Endothelial cell of umbilical vein (primary cell): ENCODE results near the gene DOCK1.

Experiments used
- EZH2 ChIP-seq: IDR thresholded peaks from 2 replicates; pipeline ENCODE4 v1.6.1; 2012; ENCODE audit warnings: borderline replicate concordance, low read depth, mild to moderate bottlenecking, moderate library complexity, low read length, inconsistent platforms; ENCODE audit not compliant: severe bottlenecking
- FOS ChIP-seq: IDR thresholded peaks from 2 replicates; pipeline ENCODE4 v1.6.1; 2011; ENCODE audit warnings: mild to moderate bottlenecking, low read length, moderate library complexity, borderline replicate concordance; ENCODE audit not compliant: insufficient read depth
- GATA2 ChIP-seq: IDR thresholded peaks from 2 replicates; pipeline ENCODE4 v1.7.0; 2011; ENCODE audit warnings: low read depth, mild to moderate bottlenecking, moderate library complexity, mixed read lengths, low read length; ENCODE audit not compliant: insufficient read length, insufficient read depth
- JUN ChIP-seq: IDR thresholded peaks from 2 replicates; pipeline ENCODE4 v1.6.1; 2011; ENCODE audit warnings: borderline replicate concordance, low read depth; ENCODE audit not compliant: insufficient read length, insufficient read depth
- MYC ChIP-seq: IDR thresholded peaks from one replicate; pipeline ENCODE4 v1.6.1; 2011; ENCODE audit warnings: mild to moderate bottlenecking, low read depth, low read length
- POLR2A ChIP-seq: IDR thresholded peaks from 2 replicates; pipeline ENCODE4 v1.6.1; 2012; ENCODE audit warnings: low read depth, mild to moderate bottlenecking, control low read depth, low read length
- POLR2AphosphoS5 ChIP-seq: IDR thresholded peaks from 2 replicates; pipeline ENCODE4 v1.6.1; 2012; ENCODE audit warnings: low read depth, mild to moderate bottlenecking, control low read depth, low read length, moderate library complexity; ENCODE audit not compliant: insufficient read depth
- TF ChIP-seq, protein P1 (sequence below), 2 donors: IDR thresholded peaks; 1 replicate in 1 of 2; 2 replicates in 1 of 2; pipeline ENCODE4 v1.5.1; 2011; ENCODE audit warnings: low read length in 2 of 2, mild to moderate bottlenecking in 2 of 2, moderate library complexity in 2 of 2, control low read depth in 1 of 2, inconsistent platforms in 1 of 2, low read depth in 1 of 2; ENCODE audit not compliant: insufficient read depth in 1 of 2; ENCODE audit errors: extremely low read depth in 1 of 2
- TF ChIP-seq, protein P2 (sequence below): IDR thresholded peaks from 2 replicates; pipeline ENCODE4 v1.6.1; 2011; ENCODE audit not compliant: insufficient read depth, insufficient read length

DNA sequence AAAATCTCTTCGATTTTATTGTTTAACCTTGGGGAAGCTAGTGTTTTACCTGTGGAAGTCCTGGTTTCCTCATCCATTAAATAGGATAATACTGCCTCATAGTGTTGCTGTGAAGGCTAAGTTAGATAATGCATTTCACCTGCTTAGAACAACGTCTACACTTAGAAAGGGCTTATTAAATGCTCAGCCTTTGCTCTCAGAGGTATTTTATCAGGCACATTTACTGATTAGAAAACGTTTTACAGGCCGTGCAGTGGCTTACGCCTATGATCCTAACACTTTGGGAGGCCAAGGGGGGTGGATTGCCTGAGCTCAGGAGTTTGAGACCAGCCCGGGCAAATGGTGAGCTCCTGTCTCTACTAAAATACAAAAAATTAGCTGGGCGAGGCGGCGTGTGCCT, 146.8 kb downstream of the DOCK1 start:
- TF ChIP-seq, protein P1, sequence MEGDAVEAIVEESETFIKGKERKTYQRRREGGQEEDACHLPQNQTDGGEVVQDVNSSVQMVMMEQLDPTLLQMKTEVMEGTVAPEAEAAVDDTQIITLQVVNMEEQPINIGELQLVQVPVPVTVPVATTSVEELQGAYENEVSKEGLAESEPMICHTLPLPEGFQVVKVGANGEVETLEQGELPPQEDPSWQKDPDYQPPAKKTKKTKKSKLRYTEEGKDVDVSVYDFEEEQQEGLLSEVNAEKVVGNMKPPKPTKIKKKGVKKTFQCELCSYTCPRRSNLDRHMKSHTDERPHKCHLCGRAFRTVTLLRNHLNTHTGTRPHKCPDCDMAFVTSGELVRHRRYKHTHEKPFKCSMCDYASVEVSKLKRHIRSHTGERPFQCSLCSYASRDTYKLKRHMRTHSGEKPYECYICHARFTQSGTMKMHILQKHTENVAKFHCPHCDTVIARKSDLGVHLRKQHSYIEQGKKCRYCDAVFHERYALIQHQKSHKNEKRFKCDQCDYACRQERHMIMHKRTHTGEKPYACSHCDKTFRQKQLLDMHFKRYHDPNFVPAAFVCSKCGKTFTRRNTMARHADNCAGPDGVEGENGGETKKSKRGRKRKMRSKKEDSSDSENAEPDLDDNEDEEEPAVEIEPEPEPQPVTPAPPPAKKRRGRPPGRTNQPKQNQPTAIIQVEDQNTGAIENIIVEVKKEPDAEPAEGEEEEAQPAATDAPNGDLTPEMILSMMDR (IDR thresholded peaks at IDR 0.05; ENCODE audit: extremely low read depth in 1 of 2, insufficient read depth in 1 of 2, low read depth in 1 of 2, low read length in 2 of 2): no peak
- TF ChIP-seq POLR2A (no peak), POLR2AphosphoS5 (no peak), EZH2 (no peak), MYC (no peak), JUN (no peak), FOS (no peak), GATA2 (no peak)
- TF ChIP-seq, protein P2, sequence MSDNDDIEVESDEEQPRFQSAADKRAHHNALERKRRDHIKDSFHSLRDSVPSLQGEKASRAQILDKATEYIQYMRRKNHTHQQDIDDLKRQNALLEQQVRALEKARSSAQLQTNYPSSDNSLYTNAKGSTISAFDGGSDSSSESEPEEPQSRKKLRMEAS: no peak
